Epithelial cell of esophagus (primary cell): ENCODE measurements around the gene CAMK4.

Experiments used
- DNase-seq: peaks from one replicate; pipeline ENCODE4 v3.0.0; 2010; ENCODE audit warnings: low read depth
- H3K4me3 ChIP-seq: 2 replicates; pipeline ENCODE4 v1.5.1; 2011; ENCODE audit warnings: mild to moderate bottlenecking, low read length, control low read depth
- TF ChIP-seq, protein P1 (sequence below): IDR thresholded peaks from 2 replicates; pipeline ENCODE4 v1.5.1; 2011; ENCODE audit warnings: low read depth, mild to moderate bottlenecking, low read length, control low read depth, inconsistent platforms; ENCODE audit not compliant: insufficient read depth; ENCODE audit errors: missing control alignments

CAMK4 gene

DNA sequence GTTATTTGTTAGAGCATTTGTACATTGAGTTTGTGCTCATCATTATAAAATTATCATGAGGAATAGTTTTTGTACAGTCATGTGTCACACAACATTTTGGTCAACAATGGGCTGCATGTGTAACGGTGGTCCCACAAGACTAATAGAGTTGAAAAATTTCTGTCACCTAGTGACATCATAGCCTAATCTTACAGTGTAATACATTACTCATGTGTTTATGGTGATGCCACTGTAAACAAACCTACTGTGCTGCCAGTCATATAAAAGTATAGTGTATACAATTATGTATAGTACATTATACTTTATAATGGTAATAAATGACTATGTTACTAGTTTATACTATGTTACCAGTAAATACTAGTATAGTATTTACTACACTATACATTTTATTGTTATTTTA lies 3.0 kb upstream of the CAMK4 start:
- no peak overlapping the region for H3K4me3 ChIP-seq
- DNase-seq: no peak
- TF ChIP-seq, protein P1, sequence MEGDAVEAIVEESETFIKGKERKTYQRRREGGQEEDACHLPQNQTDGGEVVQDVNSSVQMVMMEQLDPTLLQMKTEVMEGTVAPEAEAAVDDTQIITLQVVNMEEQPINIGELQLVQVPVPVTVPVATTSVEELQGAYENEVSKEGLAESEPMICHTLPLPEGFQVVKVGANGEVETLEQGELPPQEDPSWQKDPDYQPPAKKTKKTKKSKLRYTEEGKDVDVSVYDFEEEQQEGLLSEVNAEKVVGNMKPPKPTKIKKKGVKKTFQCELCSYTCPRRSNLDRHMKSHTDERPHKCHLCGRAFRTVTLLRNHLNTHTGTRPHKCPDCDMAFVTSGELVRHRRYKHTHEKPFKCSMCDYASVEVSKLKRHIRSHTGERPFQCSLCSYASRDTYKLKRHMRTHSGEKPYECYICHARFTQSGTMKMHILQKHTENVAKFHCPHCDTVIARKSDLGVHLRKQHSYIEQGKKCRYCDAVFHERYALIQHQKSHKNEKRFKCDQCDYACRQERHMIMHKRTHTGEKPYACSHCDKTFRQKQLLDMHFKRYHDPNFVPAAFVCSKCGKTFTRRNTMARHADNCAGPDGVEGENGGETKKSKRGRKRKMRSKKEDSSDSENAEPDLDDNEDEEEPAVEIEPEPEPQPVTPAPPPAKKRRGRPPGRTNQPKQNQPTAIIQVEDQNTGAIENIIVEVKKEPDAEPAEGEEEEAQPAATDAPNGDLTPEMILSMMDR: no peak

DNA sequence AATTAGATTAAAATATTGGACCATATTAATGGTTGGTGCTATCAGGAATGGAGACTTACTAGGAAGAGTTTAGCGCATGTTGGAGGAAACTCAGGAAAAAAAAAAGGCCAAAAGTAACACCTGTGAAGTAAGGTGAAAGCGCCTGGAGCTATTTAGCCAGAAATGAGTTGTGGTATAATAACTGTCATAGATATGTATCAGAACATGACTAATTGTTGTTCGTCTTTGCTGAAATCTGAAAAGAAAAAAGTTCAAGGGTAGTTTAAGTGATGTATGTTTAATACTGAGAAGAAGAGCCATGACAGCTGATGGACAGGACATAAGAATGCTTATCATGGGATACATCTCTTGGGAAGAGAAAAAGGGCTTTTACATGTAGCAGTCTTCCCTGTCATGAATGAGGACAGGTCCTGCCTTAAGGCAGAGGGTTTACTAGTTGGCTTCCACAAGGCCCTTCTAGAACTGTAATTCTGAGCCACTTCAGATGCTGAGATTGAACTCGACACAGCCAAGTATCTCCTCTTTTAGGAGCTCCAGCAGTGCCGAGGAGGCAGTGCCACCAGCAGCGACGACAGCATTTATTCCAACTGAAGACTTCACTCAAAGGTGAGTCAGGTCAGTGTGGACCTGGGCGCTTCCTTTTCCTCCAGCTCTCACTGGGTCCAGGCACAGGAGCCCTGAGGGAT lies 940 bp upstream of the CAMK4 start:
- TF ChIP-seq, protein P1: no peak
- DNase-seq: peak; percentile 53
- H3K4me3 ChIP-seq: no peak overlapping the region

DNA sequence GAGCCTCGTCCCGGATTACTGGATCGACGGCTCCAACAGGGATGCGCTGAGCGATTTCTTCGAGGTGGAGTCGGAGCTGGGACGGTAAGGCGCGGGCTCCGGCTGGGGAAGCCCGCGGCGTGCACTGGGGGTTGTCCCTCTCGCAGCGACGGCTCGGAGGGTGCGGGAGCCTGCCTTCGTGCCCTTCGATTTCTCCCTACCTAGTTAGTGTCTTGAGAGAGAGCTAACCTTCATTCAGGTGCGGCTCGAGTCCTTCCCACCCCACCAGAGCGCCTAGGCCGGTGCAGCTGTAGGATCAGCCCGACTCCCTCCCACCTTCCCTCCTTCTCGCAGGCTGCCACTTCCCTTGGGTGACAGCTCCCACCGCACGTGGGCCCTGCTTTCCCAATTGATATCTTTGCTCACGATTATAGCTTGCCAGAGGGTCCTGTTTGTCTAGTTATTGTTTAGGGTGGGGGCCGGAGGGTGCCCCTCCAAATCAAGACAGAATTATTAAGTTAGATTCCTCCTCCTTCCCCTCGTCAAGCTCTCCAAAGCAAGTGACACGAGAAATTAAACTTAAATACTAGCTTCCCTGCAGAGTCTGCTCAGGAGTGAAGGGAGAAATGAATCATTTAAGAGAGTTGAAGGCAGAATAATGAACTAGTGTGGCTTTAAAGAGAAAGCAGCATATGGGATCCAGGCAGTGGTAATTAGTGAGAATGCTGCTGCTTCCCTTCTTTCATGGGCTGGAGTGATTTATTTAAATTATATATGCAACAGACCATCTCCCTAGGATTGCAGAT lies 569 bp downstream of the CAMK4 start:
- TF ChIP-seq, protein P1: no peak
- DNase-seq: no peak

DNA sequence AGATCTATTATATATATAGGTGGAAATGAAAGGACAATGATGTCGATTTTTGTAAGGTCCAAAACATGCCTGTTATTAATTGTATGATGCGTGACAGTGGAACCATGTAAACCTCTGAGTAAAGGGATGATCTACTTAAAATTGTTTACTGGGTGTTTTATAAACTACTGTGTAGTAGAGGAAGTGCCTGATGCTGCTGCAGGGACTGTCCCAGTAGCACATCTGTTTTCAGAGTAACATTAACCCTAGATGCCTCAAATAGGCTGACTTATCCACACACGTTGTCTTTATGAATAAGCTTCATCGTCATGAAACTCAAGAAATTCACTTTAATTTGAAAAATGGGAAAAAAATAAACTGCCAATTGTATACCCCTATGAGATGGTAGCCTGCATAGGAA lies 1.7 kb downstream of the CAMK4 start:
- TF ChIP-seq, protein P1: no peak
- H3K4me3 ChIP-seq: no peak overlapping the region
- DNase-seq: no peak

More for the DNA sequence above, 569 bp downstream of the CAMK4 start:
- H3K4me3 ChIP-seq: peak overlapping the region; percentile 43

DNA sequence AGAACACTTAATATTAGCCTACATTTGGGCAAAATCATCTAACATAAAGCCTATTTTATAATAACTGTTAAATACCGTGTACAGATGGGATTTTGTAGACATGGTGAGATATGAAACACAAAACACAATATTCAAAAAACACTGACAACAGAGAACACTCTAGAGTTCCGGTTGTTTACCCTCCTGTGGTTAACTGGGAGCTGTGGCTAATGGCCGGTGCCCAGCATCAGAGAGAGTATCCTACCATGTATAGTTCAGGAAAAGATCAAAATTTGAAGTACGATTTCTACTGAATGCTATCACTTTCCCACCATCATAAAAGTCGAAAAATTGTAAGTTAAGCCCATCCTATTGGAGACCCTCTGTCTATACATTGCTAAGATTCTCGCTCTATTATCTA lies 2.4 kb downstream of the CAMK4 start:
- TF ChIP-seq, protein P1: no peak
- no peak overlapping the region for H3K4me3 ChIP-seq
- DNase-seq: no peak

DNA sequence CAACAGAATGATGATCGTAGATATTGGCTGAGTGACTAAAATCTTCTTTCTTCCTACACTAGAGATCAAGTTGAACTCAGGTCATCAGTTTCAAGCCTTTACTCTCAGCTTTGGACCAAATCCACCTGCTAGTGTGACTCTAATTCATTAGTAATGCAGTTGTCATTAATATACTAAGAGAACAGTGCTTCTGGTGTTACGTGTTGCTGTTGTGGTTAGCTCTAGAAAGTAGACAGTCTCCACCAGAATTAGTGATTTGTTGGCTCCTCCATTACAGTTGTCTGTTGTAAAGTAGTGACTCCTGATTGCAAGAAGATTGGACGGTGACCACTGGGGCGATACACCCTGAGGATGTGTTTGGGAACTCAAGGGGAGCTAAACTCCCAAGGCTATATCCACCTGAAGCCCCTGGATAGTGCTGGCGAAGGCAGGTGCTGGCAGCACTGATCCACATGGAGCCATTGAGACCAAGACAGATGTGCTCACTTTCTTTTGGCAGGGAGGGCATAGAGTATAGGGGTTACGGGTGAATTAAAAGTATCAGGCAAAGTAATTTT lies 3.1 kb downstream of the CAMK4 start:
- no peak overlapping the region for H3K4me3 ChIP-seq
- TF ChIP-seq, protein P1: no peak
- no peak for DNase-seq
